HepG2 (cell line): Measurements from ENCODE around the gene CRHBP. TPM values are rescaled to one million over a fixed set of nuclear protein-coding genes. Genes with fewer than 3 reads are reported as not detected.

Experiments
- ATAC-seq: fragments of 200-7000 bp; cut with Tn5 transposase; 3 replicates; pipeline ENCODE4 v1.9.1; 2020; ENCODE audit warnings: mild to moderate bottlenecking, moderate library complexity
- BruUV-seq: library from RNA; stranded (reverse); fragments of 400-500 nt; replicated peaks from 2 replicates; lab custom pipeline; 2021; lab: Mats Ljungman, UMichigan
- CTCF ChIA-PET: fragments of 300-600 bp; formaldehyde crosslinking; extraction: SDS; loops from one replicate; lab custom pipeline; 2021; ENCODE audit warnings: low total read pairs, inconsistent platforms, low intra/inter-chr PET ratio; lab: Yijun Ruan, JAX
- POLR2A ChIA-PET: fragments of 350-600 bp; sonication (Branson Sonifier 250); formaldehyde crosslinking; loops from one replicate; lab custom pipeline; 2020; ENCODE audit warnings: antibody characterized with exemption, inconsistent platforms; lab: Yijun Ruan, JAX
- DNase-seq: peaks from one replicate; pipeline ENCODE4 v3.0.0-alpha.2; 2015; ENCODE audit warnings: low spot score
- FAIRE-seq: peaks from 3 replicates; lab custom pipeline; 2011; peaks lifted over from hg19 to GRCh38; lab: Jason Lieb, UNC
- H2AFZ ChIP-seq: one replicate; pipeline ENCODE4 v1.6.1; 2011; ENCODE audit warnings: low read length, inconsistent platforms
- H3K27ac ChIP-seq: fragments of 300-600 bp; 3 replicates; pipeline ENCODE4 v1.8.0; 2011; ENCODE audit warnings: mixed run types, mild to moderate bottlenecking, mixed read lengths, low read length, inconsistent platforms; ENCODE audit not compliant: insufficient read depth; ENCODE audit errors: extremely low read length
- H3K27me3 ChIP-seq, 2 experiments: fragments of 200-600 bp in 1 of 2; 2 replicates in 1 of 2; 3 replicates in 1 of 2; pipeline versions ENCODE4 v1.6.0 to v1.8.0; 2011; ENCODE audit warnings: low read length in 2 of 2, mild to moderate bottlenecking in 2 of 2, moderate library complexity in 2 of 2, inconsistent platforms in 1 of 2; ENCODE audit not compliant: insufficient read depth in 2 of 2, control insufficient read depth in 1 of 2
- H3K36me3 ChIP-seq, 2 experiments: fragments of 200-600 bp in 1 of 2; replicated peaks in 1 of 2; 2 replicates in 1 of 2; 3 replicates in 1 of 2; pipeline versions ENCODE4 v1.5.1 to v1.8.0; 2011; ENCODE audit warnings: low read length in 2 of 2, inconsistent platforms in 1 of 2; ENCODE audit not compliant: insufficient read depth in 2 of 2, control insufficient read depth in 1 of 2
- H3K4me1 ChIP-seq: 2 replicates; pipeline ENCODE4 v1.5.1; 2012; ENCODE audit warnings: low read length, inconsistent platforms; ENCODE audit not compliant: insufficient read depth
- H3K4me2 ChIP-seq: 2 replicates; pipeline ENCODE4 v1.6.0; 2011; ENCODE audit warnings: low read depth, low read length, inconsistent platforms
- H3K4me3 ChIP-seq, 3 experiments: fragments of 200-600 bp in 1 of 3; sonication (generic), shearing (Covaris generic) in 1 of 3; replicated peaks in 1 of 3; 2 replicates each; pipeline ENCODE4 v1.5.1; 2011 to 2016; ENCODE audit warnings: low read length in 3 of 3, inconsistent platforms in 2 of 3, low read depth in 2 of 3, mild to moderate bottlenecking in 2 of 3, control low read depth in 1 of 3, mixed read lengths in 1 of 3; ENCODE audit not compliant: insufficient read depth in 1 of 3
- H3K79me2 ChIP-seq: one replicate; pipeline ENCODE4 v1.6.1; 2011; ENCODE audit warnings: low read length, inconsistent platforms; ENCODE audit not compliant: insufficient read depth
- H3K9ac ChIP-seq: 2 replicates; pipeline ENCODE4 v1.6.0; 2011; ENCODE audit warnings: mild to moderate bottlenecking, low read depth, low read length, inconsistent platforms; ENCODE audit not compliant: insufficient read depth
- H3K9me3 ChIP-seq: 2 replicates; pipeline ENCODE4 v1.5.1; 2012; ENCODE audit warnings: mild to moderate bottlenecking, low read length
- H4K20me1 ChIP-seq: 2 replicates; pipeline ENCODE4 v1.6.0; 2011; ENCODE audit warnings: inconsistent platforms, mild to moderate bottlenecking, low read length, moderate library complexity; ENCODE audit not compliant: insufficient read depth
- KDM3A ChIP-seq: IDR thresholded peaks from 2 replicates; pipeline ENCODE4 v1.6.1; 2018; ENCODE audit warnings: low read depth, missing compliant biosample characterization
- MAFK ChIP-seq, 2 experiments: IDR thresholded peaks in 1 of 2; conservative IDR thresholded peaks in 1 of 2; 2 replicates each; pipeline ENCODE4 v1.6.1; 2011; ENCODE audit warnings: improper control_type of control experiment in 2 of 2, low read length in 2 of 2
- MEIS1 ChIP-seq: sonication (generic); formaldehyde crosslinking; IDR thresholded peaks from 2 replicates; pipeline ENCODE4 v1.9.0; 2021; ENCODE audit warnings: mild to moderate bottlenecking, missing genetic modification reagents, moderate library complexity, borderline replicate concordance
- MYNN ChIP-seq: sonication (generic); formaldehyde crosslinking; IDR thresholded peaks from 2 replicates; pipeline ENCODE4 v1.4.0; 2020; ENCODE audit warnings: mild to moderate bottlenecking, low read depth, missing genetic modification reagents
- NAIF1 ChIP-seq: sonication (generic); formaldehyde crosslinking; IDR thresholded peaks from 2 replicates; pipeline ENCODE4 v1.5.0; 2020; ENCODE audit warnings: mild to moderate bottlenecking, missing genetic modification reagents, borderline replicate concordance
- NR2C2 ChIP-seq: sonication (generic); formaldehyde crosslinking; IDR thresholded peaks from 2 replicates; pipeline ENCODE4 v1.4.0; 2020; ENCODE audit warnings: missing genetic modification reagents, mild to moderate bottlenecking, moderate library complexity, borderline replicate concordance
- PCBP1 ChIP-seq: fragments of 200-400 bp; formaldehyde crosslinking; IDR thresholded peaks from 2 replicates; pipeline ENCODE4 v1.6.1; 2017; ENCODE audit warnings: mild to moderate bottlenecking, low read depth, low read length, borderline replicate concordance
- TAF1 ChIP-seq: sonication (generic); formaldehyde crosslinking; IDR thresholded peaks from 2 replicates; pipeline ENCODE4 v1.4.0; 2020; ENCODE audit warnings: missing genetic modification reagents
- ZBTB7A ChIP-seq: sonication (generic); formaldehyde crosslinking; IDR thresholded peaks from 2 replicates; pipeline ENCODE4 v1.8.0; 2022; ENCODE audit warnings: mild to moderate bottlenecking, missing genetic modification reagents
- ZNF230 ChIP-seq: sonication (generic); formaldehyde crosslinking; IDR thresholded peaks from 2 replicates; pipeline ENCODE4 v1.4.0; 2020; ENCODE audit warnings: mild to moderate bottlenecking, missing genetic modification reagents
- ZNF3 ChIP-seq: IDR thresholded peaks from 2 replicates; pipeline ENCODE4 v1.7.0; 2017; ENCODE audit warnings: inconsistent platforms
- ZNF557 ChIP-seq: sonication (generic); formaldehyde crosslinking; IDR thresholded peaks from 2 replicates; pipeline ENCODE4 v1.4.0; 2020; ENCODE audit warnings: missing genetic modification reagents
- ZNF644 ChIP-seq: IDR thresholded peaks from 2 replicates; pipeline ENCODE4 v1.6.1; 2016; ENCODE audit warnings: low read depth
- ZNF773 ChIP-seq: sonication (generic); formaldehyde crosslinking; IDR thresholded peaks from 2 replicates; pipeline ENCODE4 v1.4.0; 2020; ENCODE audit warnings: missing genetic modification reagents, borderline replicate concordance
- WGBS: methylation state at CpG from one replicate; pipeline ENCODE4 v1.1.6; 2017; ENCODE audit warnings: low lambda C conversion rate; 5-methylcytosine and 5-hydroxymethylcytosine counted together
- in situ Hi-C: cut with HindIII; loops from 2 replicates; pipeline ENCODE4 v1.10.0; 2017; ENCODE audit warnings: low pct_unique_long_range_greater_than_20kb; ENCODE audit not compliant: extremely low pct_ligation_motif_present
- intact Hi-C: fragments of 100-400 bp; cut with micrococcal nuclease; formaldehyde crosslinking; loops from one replicate; pipeline ENCODE4 v1.10.0; 2022; ENCODE audit not compliant: unreplicated experiment
- polyA plus RNA-seq, 8 experiments: library from polyadenylated mRNA; depleted of rRNA in 3 of 8; stranded (reverse) in 7 of 8; unstranded in 1 of 8; fragments of >200 nt; fragmentation: Illumina TruSeq in 4 of 8; extraction: Trizol in 4 of 8; gene quantifications; 2 replicates each; pipeline versions ENCODE4 v1.2.1 to v1.2.3, GENCODE V29; 2011 to 2016; ENCODE audit warnings: low read depth in 4 of 8, missing spikeins in 1 of 8, mixed read lengths in 1 of 8; ENCODE audit not compliant: insufficient read depth in 1 of 8
- total RNA-seq, 5 experiments: library from RNA; depleted of rRNA; stranded (reverse); fragments of >200 nt; fragmentation: Illumina TruSeq; extraction: Trizol; gene quantifications; 2 replicates each; pipeline ENCODE4 v1.2.3, GENCODE V29; 2016; ENCODE audit warnings: low read depth in 1 of 5
- TF ChIP-seq, protein P1 (sequence below): sonication (generic); formaldehyde crosslinking; IDR thresholded peaks from 2 replicates; pipeline ENCODE4 v1.4.0; 2020; ENCODE audit warnings: missing genetic modification reagents
- TF ChIP-seq, protein P2 (sequence below), 2 experiments: IDR thresholded peaks; 2 replicates each; pipeline ENCODE4 v1.6.1; 2011 to 2012; ENCODE audit warnings: low read length in 2 of 2, borderline replicate concordance in 1 of 2, low read depth in 1 of 2, mild to moderate bottlenecking in 1 of 2, moderate library complexity in 1 of 2
- TF ChIP-seq, protein P3 (sequence below): sonication (generic); formaldehyde crosslinking; IDR thresholded peaks from 2 replicates; pipeline ENCODE4 v1.8.0; 2022; ENCODE audit warnings: missing genetic modification reagents, mild to moderate bottlenecking, borderline replicate concordance

CRHBP gene
- total and polyA plus RNA-seq, 2 of the 13 experiments (the other 11 are each of a cell fraction or from before 2014, with no cell fraction given): not detected

DNA sequence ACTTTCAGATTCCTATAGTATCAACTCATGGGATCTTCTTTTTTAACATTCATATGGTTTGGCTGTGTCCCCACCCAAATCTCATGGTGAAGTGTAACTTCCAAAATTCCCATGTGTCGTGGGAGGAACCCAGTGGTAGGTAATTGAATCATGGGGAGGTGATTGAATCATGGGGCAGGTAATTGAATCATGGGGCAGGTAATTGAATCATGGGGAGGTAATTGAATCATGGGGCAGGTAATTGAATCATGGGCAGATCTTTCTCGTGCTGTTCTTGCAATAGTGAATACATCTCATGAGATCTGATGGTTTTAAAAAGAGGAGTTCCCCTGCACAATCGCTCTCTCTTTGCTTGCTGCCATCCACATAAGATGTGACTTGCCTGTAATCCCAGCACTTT lies 55.6 kb downstream of the CRHBP start:
- CTCF ChIA-PET: no interaction called here

More for the DNA sequence above, 55.6 kb downstream of the CRHBP start:
- H3K36me3 ChIP-seq: no peaks in the 10 kb centered on the region
- intact Hi-C loops: no loop called here
- H3K9me3 ChIP-seq: no peaks in the 10 kb centered on the region
- no peaks in the 10 kb centered on the region for H3K4me1 ChIP-seq
- POLR2A ChIA-PET: no interaction called here
- no TSS peak for BruUV-seq
- H3K9ac ChIP-seq: no peak overlapping the region
- DNase-seq (no peak), ATAC-seq (no peak), FAIRE-seq (no peak)
- no peaks in the 10 kb centered on the region for H3K79me2 ChIP-seq
- no peaks in the 10 kb centered on the region; a peak in 1 of 5 replicates for H3K27me3 ChIP-seq
- no peak overlapping the region for H3K27ac ChIP-seq
- H4K20me1 ChIP-seq: no peaks in the 10 kb centered on the region
- no peak overlapping the region for H2AFZ ChIP-seq
- 2% methylated on average over 3 of the region's 3 CpGs for WGBS
- no peak for TF ChIP-seq KDM3A (CRISPR knock-in tag)
- no peak for TF ChIP-seq MAFK (conservative IDR thresholded peaks at IDR 0.05 in 1 of 2, IDR thresholded peaks at IDR 0.05 in 1 of 2; ENCODE audit: low read length in 2 of 2)
- no peak for TF ChIP-seq MYNN
- no peak for TF ChIP-seq ZBTB7A (CRISPR knock-in tag)
- TF ChIP-seq, protein P1, sequence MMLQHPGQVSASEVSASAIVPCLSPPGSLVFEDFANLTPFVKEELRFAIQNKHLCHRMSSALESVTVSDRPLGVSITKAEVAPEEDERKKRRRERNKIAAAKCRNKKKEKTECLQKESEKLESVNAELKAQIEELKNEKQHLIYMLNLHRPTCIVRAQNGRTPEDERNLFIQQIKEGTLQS (CRISPR knock-in tag): no peak
- TF ChIP-seq ZNF557 (CRISPR knock-in tag): no peak
- TF ChIP-seq TAF1: no peak
- no peak for TF ChIP-seq ZNF230 (CRISPR knock-in tag)
- no peak for TF ChIP-seq ZNF644 (CRISPR knock-in tag)
- no peak for TF ChIP-seq NAIF1 (CRISPR knock-in tag)
- no peak for TF ChIP-seq ZNF3 (CRISPR knock-in tag)
- TF ChIP-seq PCBP1: no peak
- no peak for TF ChIP-seq ZNF773 (CRISPR knock-in tag)
- TF ChIP-seq, protein P2, sequence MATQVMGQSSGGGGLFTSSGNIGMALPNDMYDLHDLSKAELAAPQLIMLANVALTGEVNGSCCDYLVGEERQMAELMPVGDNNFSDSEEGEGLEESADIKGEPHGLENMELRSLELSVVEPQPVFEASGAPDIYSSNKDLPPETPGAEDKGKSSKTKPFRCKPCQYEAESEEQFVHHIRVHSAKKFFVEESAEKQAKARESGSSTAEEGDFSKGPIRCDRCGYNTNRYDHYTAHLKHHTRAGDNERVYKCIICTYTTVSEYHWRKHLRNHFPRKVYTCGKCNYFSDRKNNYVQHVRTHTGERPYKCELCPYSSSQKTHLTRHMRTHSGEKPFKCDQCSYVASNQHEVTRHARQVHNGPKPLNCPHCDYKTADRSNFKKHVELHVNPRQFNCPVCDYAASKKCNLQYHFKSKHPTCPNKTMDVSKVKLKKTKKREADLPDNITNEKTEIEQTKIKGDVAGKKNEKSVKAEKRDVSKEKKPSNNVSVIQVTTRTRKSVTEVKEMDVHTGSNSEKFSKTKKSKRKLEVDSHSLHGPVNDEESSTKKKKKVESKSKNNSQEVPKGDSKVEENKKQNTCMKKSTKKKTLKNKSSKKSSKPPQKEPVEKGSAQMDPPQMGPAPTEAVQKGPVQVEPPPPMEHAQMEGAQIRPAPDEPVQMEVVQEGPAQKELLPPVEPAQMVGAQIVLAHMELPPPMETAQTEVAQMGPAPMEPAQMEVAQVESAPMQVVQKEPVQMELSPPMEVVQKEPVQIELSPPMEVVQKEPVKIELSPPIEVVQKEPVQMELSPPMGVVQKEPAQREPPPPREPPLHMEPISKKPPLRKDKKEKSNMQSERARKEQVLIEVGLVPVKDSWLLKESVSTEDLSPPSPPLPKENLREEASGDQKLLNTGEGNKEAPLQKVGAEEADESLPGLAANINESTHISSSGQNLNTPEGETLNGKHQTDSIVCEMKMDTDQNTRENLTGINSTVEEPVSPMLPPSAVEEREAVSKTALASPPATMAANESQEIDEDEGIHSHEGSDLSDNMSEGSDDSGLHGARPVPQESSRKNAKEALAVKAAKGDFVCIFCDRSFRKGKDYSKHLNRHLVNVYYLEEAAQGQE (IDR thresholded peaks at IDR 0.05; ENCODE audit: borderline replicate concordance in 1 of 2, low read depth in 1 of 2, low read length in 2 of 2): no peak
- TF ChIP-seq, protein P3, sequence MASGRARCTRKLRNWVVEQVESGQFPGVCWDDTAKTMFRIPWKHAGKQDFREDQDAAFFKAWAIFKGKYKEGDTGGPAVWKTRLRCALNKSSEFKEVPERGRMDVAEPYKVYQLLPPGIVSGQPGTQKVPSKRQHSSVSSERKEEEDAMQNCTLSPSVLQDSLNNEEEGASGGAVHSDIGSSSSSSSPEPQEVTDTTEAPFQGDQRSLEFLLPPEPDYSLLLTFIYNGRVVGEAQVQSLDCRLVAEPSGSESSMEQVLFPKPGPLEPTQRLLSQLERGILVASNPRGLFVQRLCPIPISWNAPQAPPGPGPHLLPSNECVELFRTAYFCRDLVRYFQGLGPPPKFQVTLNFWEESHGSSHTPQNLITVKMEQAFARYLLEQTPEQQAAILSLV: no peak
- TF ChIP-seq NR2C2 (CRISPR knock-in tag): no peak
- TF ChIP-seq MEIS1: no peak
- H3K4me2 ChIP-seq: no peak overlapping the region
- no peak overlapping the region for H3K4me3 ChIP-seq
- in situ Hi-C loops: no loop called here
